HepG2 (cell line): ENCODE data around the gene GBP6. TPM values are rescaled to one million over a fixed set of nuclear protein-coding genes. Genes with fewer than 3 reads are reported as not detected.

Experiments used
- ATAC-seq: fragments of 200-7000 bp; cut with Tn5 transposase; 3 replicates; pipeline ENCODE4 v1.9.1; 2020; ENCODE audit warnings: mild to moderate bottlenecking, moderate library complexity
- BruUV-seq: library from RNA; stranded (reverse); fragments of 400-500 nt; replicated peaks from 2 replicates; lab custom pipeline; 2021; lab: Mats Ljungman, UMichigan
- CTCF ChIA-PET: fragments of 300-600 bp; formaldehyde crosslinking; extraction: SDS; loops from one replicate; lab custom pipeline; 2021; ENCODE audit warnings: low total read pairs, inconsistent platforms, low intra/inter-chr PET ratio; lab: Yijun Ruan, JAX
- POLR2A ChIA-PET: fragments of 350-600 bp; sonication (Branson Sonifier 250); formaldehyde crosslinking; loops from one replicate; lab custom pipeline; 2020; ENCODE audit warnings: antibody characterized with exemption, inconsistent platforms; lab: Yijun Ruan, JAX
- DNase-seq: peaks from one replicate; pipeline ENCODE4 v3.0.0-alpha.2; 2015; ENCODE audit warnings: low spot score
- FAIRE-seq: peaks from 3 replicates; lab custom pipeline; 2011; peaks lifted over from hg19 to GRCh38; lab: Jason Lieb, UNC
- H2AFZ ChIP-seq: one replicate; pipeline ENCODE4 v1.6.1; 2011; ENCODE audit warnings: low read length, inconsistent platforms
- H3K27ac ChIP-seq: fragments of 300-600 bp; 3 replicates; pipeline ENCODE4 v1.8.0; 2011; ENCODE audit warnings: mixed run types, mild to moderate bottlenecking, mixed read lengths, low read length, inconsistent platforms; ENCODE audit not compliant: insufficient read depth; ENCODE audit errors: extremely low read length
- H3K27me3 ChIP-seq, 2 experiments: fragments of 200-600 bp in 1 of 2; 2 replicates in 1 of 2; 3 replicates in 1 of 2; pipeline versions ENCODE4 v1.6.0 to v1.8.0; 2011; ENCODE audit warnings: low read length in 2 of 2, mild to moderate bottlenecking in 2 of 2, moderate library complexity in 2 of 2, inconsistent platforms in 1 of 2; ENCODE audit not compliant: insufficient read depth in 2 of 2, control insufficient read depth in 1 of 2
- H3K36me3 ChIP-seq, 2 experiments: fragments of 200-600 bp in 1 of 2; replicated peaks in 1 of 2; 2 replicates in 1 of 2; 3 replicates in 1 of 2; pipeline versions ENCODE4 v1.5.1 to v1.8.0; 2011; ENCODE audit warnings: low read length in 2 of 2, inconsistent platforms in 1 of 2; ENCODE audit not compliant: insufficient read depth in 2 of 2, control insufficient read depth in 1 of 2
- H3K4me1 ChIP-seq: 2 replicates; pipeline ENCODE4 v1.5.1; 2012; ENCODE audit warnings: low read length, inconsistent platforms; ENCODE audit not compliant: insufficient read depth
- H3K4me2 ChIP-seq: 2 replicates; pipeline ENCODE4 v1.6.0; 2011; ENCODE audit warnings: low read depth, low read length, inconsistent platforms
- H3K4me3 ChIP-seq, 3 experiments: fragments of 200-600 bp in 1 of 3; sonication (generic), shearing (Covaris generic) in 1 of 3; replicated peaks in 1 of 3; 2 replicates each; pipeline ENCODE4 v1.5.1; 2011 to 2016; ENCODE audit warnings: low read length in 3 of 3, inconsistent platforms in 2 of 3, low read depth in 2 of 3, mild to moderate bottlenecking in 2 of 3, control low read depth in 1 of 3, mixed read lengths in 1 of 3; ENCODE audit not compliant: insufficient read depth in 1 of 3
- H3K79me2 ChIP-seq: one replicate; pipeline ENCODE4 v1.6.1; 2011; ENCODE audit warnings: low read length, inconsistent platforms; ENCODE audit not compliant: insufficient read depth
- H3K9ac ChIP-seq: 2 replicates; pipeline ENCODE4 v1.6.0; 2011; ENCODE audit warnings: mild to moderate bottlenecking, low read depth, low read length, inconsistent platforms; ENCODE audit not compliant: insufficient read depth
- H3K9me3 ChIP-seq: 2 replicates; pipeline ENCODE4 v1.5.1; 2012; ENCODE audit warnings: mild to moderate bottlenecking, low read length
- H4K20me1 ChIP-seq: 2 replicates; pipeline ENCODE4 v1.6.0; 2011; ENCODE audit warnings: inconsistent platforms, mild to moderate bottlenecking, low read length, moderate library complexity; ENCODE audit not compliant: insufficient read depth
- ATF1 ChIP-seq: IDR thresholded peaks from 2 replicates; pipeline ENCODE4 v1.6.1; 2016; ENCODE audit warnings: mild to moderate bottlenecking, control low read depth
- ERF ChIP-seq: IDR thresholded peaks from 2 replicates; pipeline ENCODE4 v1.6.1; 2018; ENCODE audit warnings: missing biosample characterization, missing genetic modification reagents
- HNF1A ChIP-seq, 2 experiments: sonication (generic) in 1 of 2; formaldehyde crosslinking in 1 of 2; IDR thresholded peaks; 2 replicates each; pipeline versions ENCODE4 v1.4.0 to v1.6.1; 2016 to 2020; ENCODE audit warnings: borderline replicate concordance in 1 of 2, low read depth in 1 of 2, mild to moderate bottlenecking in 1 of 2, missing genetic modification reagents in 1 of 2
- IKZF4 ChIP-seq: sonication (generic); formaldehyde crosslinking; IDR thresholded peaks from 2 replicates; pipeline ENCODE4 v1.5.1; 2020; ENCODE audit warnings: borderline replicate concordance, mild to moderate bottlenecking, low read depth, missing genetic modification reagents; ENCODE audit errors: not compliant biosample characterization
- MLLT10 ChIP-seq: sonication (generic); formaldehyde crosslinking; IDR thresholded peaks from 2 replicates; pipeline ENCODE4 v1.4.0; 2020; ENCODE audit warnings: missing genetic modification reagents
- NR3C1 ChIP-seq: sonication (generic); formaldehyde crosslinking; IDR thresholded peaks from 2 replicates; pipeline ENCODE4 v1.4.0; 2020; ENCODE audit warnings: missing genetic modification reagents
- PAF1 ChIP-seq: IDR thresholded peaks from 2 replicates; pipeline ENCODE4 v1.6.1; 2016; ENCODE audit warnings: missing genetic modification reagents, missing compliant biosample characterization
- RBM22 ChIP-seq: fragments of 200-400 bp; formaldehyde crosslinking; optimal IDR thresholded peaks from 2 replicates; pipeline ENCODE3; 2017; ENCODE audit warnings: mild to moderate bottlenecking, low read length, moderate library complexity
- SRSF1 ChIP-seq: fragments of 200-400 bp; formaldehyde crosslinking; optimal IDR thresholded peaks from 2 replicates; pipeline ENCODE3; 2017; ENCODE audit warnings: mild to moderate bottlenecking, low read depth, low read length, moderate library complexity
- ZNF136 ChIP-seq: sonication (generic); formaldehyde crosslinking; IDR thresholded peaks from 2 replicates; pipeline ENCODE4 v1.8.1; 2022; ENCODE audit warnings: low read depth, mild to moderate bottlenecking, moderate library complexity, missing genetic modification reagents
- ZNF296 ChIP-seq: sonication (generic); formaldehyde crosslinking; conservative IDR thresholded peaks from 2 replicates; pipeline ENCODE4 v1.5.0; 2020; ENCODE audit warnings: mild to moderate bottlenecking, missing genetic modification reagents
- ZNF441 ChIP-seq: sonication (generic); formaldehyde crosslinking; IDR thresholded peaks from 2 replicates; pipeline ENCODE4 v1.7.0; 2021; ENCODE audit warnings: missing genetic modification reagents, borderline replicate concordance
- ZNF737 ChIP-seq: sonication (generic); formaldehyde crosslinking; IDR thresholded peaks from 2 replicates; pipeline ENCODE4 v1.5.0; 2020; ENCODE audit warnings: missing genetic modification reagents, mild to moderate bottlenecking, borderline replicate concordance
- ZSCAN21 ChIP-seq: sonication (generic); formaldehyde crosslinking; IDR thresholded peaks from 2 replicates; pipeline ENCODE4 v1.8.0; 2022; ENCODE audit warnings: mild to moderate bottlenecking, missing genetic modification reagents, moderate library complexity, borderline replicate concordance
- WGBS: methylation state at CpG from one replicate; pipeline ENCODE4 v1.1.6; 2017; ENCODE audit warnings: low lambda C conversion rate; 5-methylcytosine and 5-hydroxymethylcytosine counted together
- in situ Hi-C: cut with HindIII; loops from 2 replicates; pipeline ENCODE4 v1.10.0; 2017; ENCODE audit warnings: low pct_unique_long_range_greater_than_20kb; ENCODE audit not compliant: extremely low pct_ligation_motif_present
- intact Hi-C: fragments of 100-400 bp; cut with micrococcal nuclease; formaldehyde crosslinking; loops from one replicate; pipeline ENCODE4 v1.10.0; 2022; ENCODE audit not compliant: unreplicated experiment
- polyA plus RNA-seq, 8 experiments: library from polyadenylated mRNA; depleted of rRNA in 3 of 8; stranded (reverse) in 7 of 8; unstranded in 1 of 8; fragments of >200 nt; fragmentation: Illumina TruSeq in 4 of 8; extraction: Trizol in 4 of 8; gene quantifications; 2 replicates each; pipeline versions ENCODE4 v1.2.1 to v1.2.3, GENCODE V29; 2011 to 2016; ENCODE audit warnings: low read depth in 4 of 8, missing spikeins in 1 of 8, mixed read lengths in 1 of 8; ENCODE audit not compliant: insufficient read depth in 1 of 8
- total RNA-seq, 5 experiments: library from RNA; depleted of rRNA; stranded (reverse); fragments of >200 nt; fragmentation: Illumina TruSeq; extraction: Trizol; gene quantifications; 2 replicates each; pipeline ENCODE4 v1.2.3, GENCODE V29; 2016; ENCODE audit warnings: low read depth in 1 of 5

The GBP6 gene
- total and polyA plus RNA-seq, 2 of the 13 experiments (the other 11 are each of a cell fraction or from before 2014, with no cell fraction given): not detected

- no peak for FAIRE-seq
- ATAC-seq: no peak
- DNase-seq: no peak
Observed at GRCh38 chr1:89405275-89405929, 41.5 kb downstream of the GBP6 start.

GRCh38 chr1:89407360-89407759 lies 43.5 kb downstream of the GBP6 start:
- Histone ChIP-seq H3K9me3 (no peaks in the 10 kb centered on the region), H3K27me3 (no peaks in the 10 kb centered on the region), H3K36me3 (no peaks in the 10 kb centered on the region), H3K9ac (no peak overlapping the region), H3K79me2 (no peaks in the 10 kb centered on the region), H3K4me3 (no peak overlapping the region), H2AFZ (no peak overlapping the region), H3K4me2 (no peak overlapping the region), H3K4me1 (no peaks in the 10 kb centered on the region), H3K27ac (no peak overlapping the region), H4K20me1 (no peaks in the 10 kb centered on the region)
- BruUV-seq: no TSS peak
- no peak for ATAC-seq
- no peak for DNase-seq
- in situ Hi-C loops: no loop called here
- POLR2A ChIA-PET: no interaction called here
- FAIRE-seq: no peak
- intact Hi-C loops: no loop called here
- 0% methylated on average over 1 of the region's 1 CpG for WGBS
- CTCF ChIA-PET: no interaction called here
- no peak for TF ChIP-seq MLLT10 (CRISPR knock-in tag)
- TF ChIP-seq HNF1A (IDR thresholded peaks at IDR 0.05; ENCODE audit: low read depth): no peak
- TF ChIP-seq HNF1A (CRISPR knock-in tag; IDR thresholded peaks at IDR 0.05; ENCODE audit: borderline replicate concordance): no peak
- TF ChIP-seq IKZF4: no peak
- no peak for TF ChIP-seq ZNF136 (CRISPR knock-in tag)
- no peak for TF ChIP-seq ZNF296
- TF ChIP-seq ZNF737 (CRISPR knock-in tag): no peak

More at GRCh38 chr1:89405275-89405929, 41.5 kb downstream of the GBP6 start:
- ChIA-PET CTCF (no interaction called here), POLR2A (no interaction called here)
- no peak overlapping the region for H3K27ac ChIP-seq
- H3K4me2 ChIP-seq: no peak overlapping the region
- H3K4me1 ChIP-seq: no peaks in the 10 kb centered on the region
- 41% methylated on average over 8 of the region's 11 CpGs for WGBS
- H3K9me3 ChIP-seq: no peaks in the 10 kb centered on the region
- H3K36me3 ChIP-seq: no peaks in the 10 kb centered on the region
- H2AFZ ChIP-seq: no peak overlapping the region
- intact Hi-C loops (no loop called here), in situ Hi-C loops (no loop called here)
- no peaks in the 10 kb centered on the region for H4K20me1 ChIP-seq
- H3K27me3 ChIP-seq: no peaks in the 10 kb centered on the region
- H3K9ac ChIP-seq: no peak overlapping the region
- no peaks in the 10 kb centered on the region for H3K79me2 ChIP-seq
- H3K4me3 ChIP-seq: no peak overlapping the region
- BruUV-seq: no TSS peak
- TF ChIP-seq PAF1 (CRISPR knock-in tag): no peak
- TF ChIP-seq ZSCAN21 (CRISPR knock-in tag): no peak
- TF ChIP-seq NR3C1 (CRISPR knock-in tag): no peak
- TF ChIP-seq SRSF1: no peak
- TF ChIP-seq RBM22: no peak
- TF ChIP-seq ZNF441 (CRISPR knock-in tag): no peak
- TF ChIP-seq ATF1 (CRISPR knock-in tag): no peak
- no peak for TF ChIP-seq ERF (CRISPR knock-in tag)
